Large intestine (tissue), 3 donors: ENCODE results near the gene ADAMTS15. TPM values are rescaled to one million over a fixed set of nuclear protein-coding genes. Genes with fewer than 3 reads are reported as not detected.

Source experiments
- DNase-seq, 2 donors: peaks; one replicate each; pipeline versions ENCODE4 v3.0.0 to v3.0.0-alpha.2; 2013
- H3K27ac ChIP-seq: one replicate; pipeline ENCODE4 v1.5.1; 2013; ENCODE audit warnings: low read length
- H3K27me3 ChIP-seq: 2 replicates; pipeline ENCODE4 v1.6.1; 2013; ENCODE audit warnings: low read length; ENCODE audit not compliant: control insufficient read depth, insufficient read depth
- H3K36me3 ChIP-seq: 2 replicates; pipeline ENCODE4 v1.6.1; 2013; ENCODE audit warnings: low read length; ENCODE audit not compliant: control insufficient read depth, insufficient read depth
- H3K4me1 ChIP-seq: one replicate; pipeline ENCODE4 v1.6.1; 2013; ENCODE audit warnings: low read length; ENCODE audit not compliant: control insufficient read depth, insufficient read depth
- H3K4me3 ChIP-seq: one replicate; pipeline ENCODE4 v1.5.1; 2013; ENCODE audit warnings: low read length
- H3K9me3 ChIP-seq: one replicate; pipeline ENCODE4 v1.6.1; 2013; ENCODE audit warnings: mild to moderate bottlenecking, low read depth, low read length, moderate library complexity; ENCODE audit not compliant: control insufficient read depth
- WGBS: methylation state at CpG from one replicate; pipeline ENCODE4 v1.1.5; 2013; ENCODE audit warnings: low lambda C conversion rate; ENCODE audit not compliant: insufficient coverage; 5-methylcytosine and 5-hydroxymethylcytosine counted together
- polyA plus RNA-seq: library from polyadenylated mRNA; unstranded; fragments of 120-200 nt; gene quantifications from one replicate; pipeline ENCODE4 v1.2.1, GENCODE V29; 2013

The ADAMTS15 gene
- polyA plus RNA-seq, 1 donor, result 6.3 TPM

- Histone ChIP-seq H3K9me3 (no peaks in the 10 kb centered on the region), H3K36me3 (no peaks in the 10 kb centered on the region), H3K27ac (no peak overlapping the region), H3K27me3 (peaks cover 30% of the 10 kb centered on the region), H3K4me3 (no peak overlapping the region), H3K4me1 (no peaks in the 10 kb centered on the region)
- no CpG with 5 or more reads among the region's 18 CpGs for WGBS
- DNase-seq, result no peak
Observed at GRCh38 chr11:130408401-130408890, 40.0 kb upstream of the ADAMTS15 start.

DNA sequence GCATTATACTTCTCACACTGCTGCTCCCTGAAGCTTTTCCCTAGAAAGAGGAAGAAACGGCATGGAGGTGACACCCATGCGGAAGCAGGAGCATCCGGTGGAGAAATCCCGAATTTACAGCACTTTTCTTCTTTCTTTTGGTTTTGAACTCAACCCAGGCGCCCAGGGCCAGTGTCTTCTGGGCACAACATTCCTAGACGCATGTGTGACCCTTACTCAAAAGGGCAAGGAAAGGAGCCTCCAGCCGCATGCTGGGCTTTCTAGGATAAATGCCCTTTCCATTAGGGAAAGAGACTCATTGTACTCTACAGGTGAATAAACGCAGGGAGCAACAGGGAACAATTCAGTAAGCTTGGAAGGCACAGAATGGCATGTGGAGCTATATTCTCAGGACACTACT is 39.5 kb upstream of the ADAMTS15 start:
- H3K27ac ChIP-seq, result no peak overlapping the region
- no peaks in the 10 kb centered on the region for H3K9me3 ChIP-seq
- no peak for DNase-seq
- no peaks in the 10 kb centered on the region for H3K36me3 ChIP-seq
- no CpG with 5 or more reads among the region's 8 CpGs for WGBS
- H3K4me1 ChIP-seq, result no peaks in the 10 kb centered on the region
- no peak overlapping the region for H3K4me3 ChIP-seq
- H3K27me3 ChIP-seq, result peaks cover 30% of the 10 kb centered on the region

- Histone ChIP-seq H3K27ac (no peak overlapping the region), H3K4me3 (no peak overlapping the region), H3K4me1 (no peaks in the 10 kb centered on the region), H3K27me3 (peaks cover 30% of the 10 kb centered on the region), H3K36me3 (no peaks in the 10 kb centered on the region), H3K9me3 (peaks cover 4% of the 10 kb centered on the region)
- no CpG with 5 or more reads among the region's 7 CpGs for WGBS
- DNase-seq, result no peak
Observed at GRCh38 chr11:130409594-130410388, 38.7 kb upstream of the ADAMTS15 start.

DNA sequence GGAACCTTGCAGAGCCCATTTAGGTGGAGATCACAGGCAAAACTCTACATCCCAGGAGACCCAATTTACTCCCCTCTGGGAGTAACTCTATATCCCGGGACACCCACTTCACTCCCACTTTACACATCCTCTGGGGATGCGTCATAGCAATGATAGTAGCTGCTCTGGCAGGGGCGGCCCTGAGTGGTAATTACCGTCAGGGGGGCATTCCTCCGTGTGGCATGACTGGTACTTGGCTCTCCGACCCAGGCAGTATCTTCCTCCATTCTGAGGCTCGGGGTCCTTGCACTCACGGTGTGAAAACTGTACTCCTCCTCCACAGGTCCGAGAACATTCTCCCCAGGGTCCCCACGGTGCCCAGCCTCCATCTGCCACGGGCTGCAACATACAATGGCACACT is 37.2 kb upstream of the ADAMTS15 start:
- no peak for DNase-seq
- Histone ChIP-seq H3K4me1 (no peaks in the 10 kb centered on the region), H3K27ac (no peak overlapping the region), H3K36me3 (no peaks in the 10 kb centered on the region), H3K9me3 (peaks cover 4% of the 10 kb centered on the region), H3K27me3 (peaks cover 30% of the 10 kb centered on the region), H3K4me3 (no peak overlapping the region)
- WGBS, result 40% methylated on average over 1 of the region's 11 CpGs

GRCh38 chr11:130413405-130414106 is 34.9 kb upstream of the ADAMTS15 start:
- no CpG with 5 or more reads among the region's 16 CpGs for WGBS
- Histone ChIP-seq H3K4me1 (no peaks in the 10 kb centered on the region), H3K36me3 (no peaks in the 10 kb centered on the region), H3K4me3 (no peak overlapping the region), H3K9me3 (peaks cover 4% of the 10 kb centered on the region), H3K27ac (no peak overlapping the region), H3K27me3 (peaks cover 26% of the 10 kb centered on the region)
- no peak for DNase-seq

DNA sequence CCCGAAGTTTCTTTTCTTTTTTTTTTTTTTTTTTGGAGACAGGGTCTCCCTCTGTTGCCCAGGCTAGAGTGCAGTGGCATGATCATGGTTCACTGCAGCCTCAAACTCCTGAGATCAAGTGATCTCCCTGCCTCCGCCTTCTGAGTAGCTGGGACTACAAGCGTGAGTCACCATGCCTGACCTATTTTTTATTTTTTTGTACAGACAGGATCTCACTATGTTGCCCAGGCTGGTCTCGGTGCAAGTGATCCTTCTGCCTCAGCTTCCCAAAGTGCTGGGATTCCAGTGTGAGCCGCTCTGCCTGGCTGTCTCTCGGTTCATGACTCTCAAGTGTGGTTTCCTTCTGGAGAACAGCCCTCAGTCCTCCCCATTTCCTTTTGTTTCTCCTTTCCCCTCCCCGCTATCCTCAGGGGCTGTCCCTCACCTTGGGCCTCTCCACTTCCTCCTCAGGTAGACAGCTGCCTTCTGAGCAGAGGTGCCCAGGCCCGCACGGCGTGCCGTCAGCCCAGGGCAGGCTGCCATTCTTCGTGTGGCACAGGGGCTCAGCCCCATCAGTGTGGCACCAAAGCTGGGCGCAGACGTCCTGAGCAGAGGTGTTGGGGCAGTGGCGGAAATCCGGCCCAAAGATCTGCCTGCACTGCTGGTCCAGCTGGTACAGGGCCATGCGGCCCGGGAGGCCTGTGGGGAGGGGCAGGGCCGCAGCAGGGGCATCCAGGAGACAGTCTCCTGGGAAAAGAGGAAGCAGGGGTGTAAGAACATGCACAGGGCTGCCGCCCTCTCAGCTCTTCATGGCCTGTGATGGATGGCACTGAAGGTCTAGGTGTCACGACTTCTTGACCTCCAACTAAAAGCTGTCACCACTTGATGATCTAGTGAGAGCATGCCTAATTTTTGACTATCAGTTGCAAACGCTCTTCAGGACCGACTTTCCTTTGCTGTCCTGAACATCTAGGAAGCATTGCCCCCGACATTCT is 34.1 kb upstream of the ADAMTS15 start:
- Histone ChIP-seq H3K4me3 (no peak overlapping the region), H3K36me3 (no peaks in the 10 kb centered on the region), H3K27me3 (peaks cover 19% of the 10 kb centered on the region), H3K27ac (no peak overlapping the region), H3K4me1 (no peaks in the 10 kb centered on the region), H3K9me3 (peaks cover 4% of the 10 kb centered on the region)
- DNase-seq, result no peak
- WGBS, result 83% methylated on average over 1 of the region's 24 CpGs

DNA sequence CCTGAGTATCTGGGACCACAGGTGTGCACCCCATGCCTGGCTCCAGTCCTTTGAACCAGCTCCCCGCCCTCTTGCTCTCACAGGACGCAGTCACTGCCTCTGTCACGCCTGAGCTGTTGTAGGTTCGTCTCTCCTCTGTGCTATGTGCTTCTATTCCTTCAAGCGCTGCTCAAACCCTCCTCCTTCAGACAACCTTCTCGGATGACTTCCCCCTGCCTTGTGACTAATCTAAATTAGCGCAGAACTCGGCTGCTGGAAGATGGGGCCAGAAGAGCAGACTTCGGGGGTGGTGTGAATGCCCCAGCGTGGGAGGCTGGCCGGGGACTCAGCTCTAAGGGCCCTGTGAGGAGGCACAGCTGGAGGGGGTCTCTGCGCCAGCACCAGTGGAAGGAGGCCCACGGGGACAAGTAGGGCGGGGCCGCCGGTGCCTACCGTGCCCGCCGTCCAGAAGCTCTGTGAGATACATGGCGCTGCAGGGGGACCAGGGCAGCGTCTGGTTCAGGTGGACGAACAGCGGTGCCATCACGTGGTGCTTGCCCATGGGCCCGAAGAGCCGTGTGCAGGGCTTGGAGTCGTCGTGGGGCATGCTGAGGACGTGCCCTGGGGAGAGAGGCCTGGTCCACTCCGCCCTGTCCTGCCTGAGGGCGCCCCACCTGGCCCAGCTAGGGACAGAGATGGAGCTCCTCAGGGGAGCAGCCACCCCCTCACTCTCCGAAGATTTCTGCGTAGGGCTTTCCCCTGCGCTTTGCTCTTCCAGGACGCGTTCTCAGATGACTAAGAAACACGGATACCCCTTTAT is 32.5 kb upstream of the ADAMTS15 start:
- Histone ChIP-seq H3K27ac (no peak overlapping the region), H3K27me3 (peaks cover 7% of the 10 kb centered on the region), H3K4me3 (no peak overlapping the region), H3K4me1 (no peaks in the 10 kb centered on the region), H3K36me3 (no peaks in the 10 kb centered on the region), H3K9me3 (peaks cover 4% of the 10 kb centered on the region)
- no CpG with 5 or more reads among the region's 37 CpGs for WGBS
- no peak for DNase-seq

GRCh38 chr11:130416530-130416882 is 31.9 kb upstream of the ADAMTS15 start:
- no peak overlapping the region for H3K27ac ChIP-seq
- no CpG with 5 or more reads among the region's 12 CpGs for WGBS
- peaks cover 4% of the 10 kb centered on the region for H3K9me3 ChIP-seq
- DNase-seq, result no peak
- peaks cover under 1% of the 10 kb centered on the region for H3K27me3 ChIP-seq
- no peaks in the 10 kb centered on the region for H3K4me1 ChIP-seq
- no peaks in the 10 kb centered on the region for H3K36me3 ChIP-seq
- no peak overlapping the region for H3K4me3 ChIP-seq

GRCh38 chr11:130416906-130417305 is 31.5 kb upstream of the ADAMTS15 start:
- Histone ChIP-seq H3K4me3 (no peak overlapping the region), H3K27ac (no peak overlapping the region), H3K27me3 (no peaks in the 10 kb centered on the region), H3K36me3 (no peaks in the 10 kb centered on the region), H3K4me1 (no peaks in the 10 kb centered on the region), H3K9me3 (peaks cover 4% of the 10 kb centered on the region)
- WGBS, result no CpG with 5 or more reads among the region's 11 CpGs
- DNase-seq, result no peak
